ENCODE data around the gene TPSAB1.
"Not testable (repeated sequence)": the region's sequence is repeated elsewhere in the genome, so short reads cannot be mapped to it uniquely, and the experiment has no call there.

Gene TPSAB1

DNA sequence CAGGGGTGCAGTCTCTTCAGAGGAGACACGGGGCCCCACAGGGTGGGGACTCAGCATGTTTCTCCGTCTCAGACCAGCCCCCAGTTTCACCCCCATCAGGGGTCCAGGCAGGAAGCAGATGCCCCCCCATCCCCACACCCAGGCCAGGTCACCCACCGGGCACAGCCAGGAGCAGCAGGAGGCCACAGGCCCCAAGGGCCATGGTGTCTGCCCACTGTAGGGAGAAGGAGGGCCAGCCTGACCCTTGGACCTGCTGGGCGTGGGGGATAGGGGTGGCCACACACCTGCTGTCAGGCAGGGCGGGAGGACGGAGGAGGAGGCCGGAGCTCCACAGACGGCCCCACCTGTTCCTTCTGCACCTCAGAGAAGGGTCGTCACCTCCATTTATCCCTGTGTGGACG, 15.5 kb upstream of the TPSAB1 start, which contains the start of gene TPSG1:
TPSG1 (minus strand) TSS at position 218 of the 401 bp plus-strand sequence; CDS start at position 202, 16 bp downstream.
- DNase-seq: no peak

- DNase-seq: not testable (repeated sequence)
Observed at GRCh38 chr16:1225728-1226311, 14.7 kb upstream of the TPSAB1 start.

- not testable (repeated sequence) for DNase-seq
Observed at GRCh38 chr16:1226692-1227091, 13.8 kb upstream of the TPSAB1 start.

DNA sequence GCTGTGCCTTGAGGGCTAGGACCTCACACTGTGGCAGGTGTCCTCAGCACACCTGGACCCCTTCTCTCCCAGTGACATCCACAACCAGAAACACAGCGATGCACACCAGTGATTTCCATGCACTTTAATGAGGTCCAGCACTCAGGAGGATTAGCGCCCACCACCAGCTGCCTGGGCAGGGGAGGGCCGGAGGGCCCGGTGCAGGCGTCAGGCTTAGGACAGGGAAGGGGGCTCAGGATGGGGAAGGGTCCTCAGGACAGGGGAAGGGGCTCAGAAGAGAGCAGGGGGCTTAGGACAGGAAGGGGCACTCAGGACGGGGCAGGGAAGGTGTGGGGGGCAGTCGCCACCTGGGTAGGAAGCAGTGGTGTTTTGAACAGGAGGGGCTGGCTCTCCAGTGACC, 12.3 kb upstream of the TPSAB1 start:
- not testable (repeated sequence) for DNase-seq

- not testable (repeated sequence) for DNase-seq
Observed at GRCh38 chr16:1229476-1229875, 11.0 kb upstream of the TPSAB1 start.

DNA sequence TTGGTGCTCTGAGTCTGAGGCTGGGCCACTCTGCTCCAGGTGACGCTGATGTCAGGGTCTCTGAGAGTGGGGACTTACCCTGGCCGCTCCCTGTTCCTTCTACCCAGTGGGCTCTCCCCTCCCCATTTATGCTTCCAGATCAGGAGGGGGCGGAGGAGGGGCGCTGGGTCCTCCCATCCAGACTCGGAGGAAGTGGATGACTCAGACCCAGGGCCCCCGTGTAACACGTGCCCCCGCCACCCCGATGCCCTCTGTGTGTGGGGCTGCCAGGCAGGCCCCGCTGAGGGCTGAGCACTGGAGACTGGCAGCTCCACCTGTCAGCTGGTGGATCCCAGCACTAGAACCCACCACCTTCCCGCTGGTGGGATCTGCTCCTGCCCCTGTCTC, 10.4 kb upstream of the TPSAB1 start, which contains the start of gene TPSB2:
TPSB2 (minus strand) TSS at position 101 of the 387 bp plus-strand sequence. CDS start 233 bp downstream, outside the sequence.
- DNase-seq: not testable (repeated sequence)

- DNase-seq: not testable (repeated sequence)
Observed at GRCh38 chr16:1230471-1231212, 9.9 kb upstream of the TPSAB1 start.

- DNase-seq: not testable (repeated sequence)
Observed at GRCh38 chr16:1231301-1231700, 9.2 kb upstream of the TPSAB1 start.

DNA sequence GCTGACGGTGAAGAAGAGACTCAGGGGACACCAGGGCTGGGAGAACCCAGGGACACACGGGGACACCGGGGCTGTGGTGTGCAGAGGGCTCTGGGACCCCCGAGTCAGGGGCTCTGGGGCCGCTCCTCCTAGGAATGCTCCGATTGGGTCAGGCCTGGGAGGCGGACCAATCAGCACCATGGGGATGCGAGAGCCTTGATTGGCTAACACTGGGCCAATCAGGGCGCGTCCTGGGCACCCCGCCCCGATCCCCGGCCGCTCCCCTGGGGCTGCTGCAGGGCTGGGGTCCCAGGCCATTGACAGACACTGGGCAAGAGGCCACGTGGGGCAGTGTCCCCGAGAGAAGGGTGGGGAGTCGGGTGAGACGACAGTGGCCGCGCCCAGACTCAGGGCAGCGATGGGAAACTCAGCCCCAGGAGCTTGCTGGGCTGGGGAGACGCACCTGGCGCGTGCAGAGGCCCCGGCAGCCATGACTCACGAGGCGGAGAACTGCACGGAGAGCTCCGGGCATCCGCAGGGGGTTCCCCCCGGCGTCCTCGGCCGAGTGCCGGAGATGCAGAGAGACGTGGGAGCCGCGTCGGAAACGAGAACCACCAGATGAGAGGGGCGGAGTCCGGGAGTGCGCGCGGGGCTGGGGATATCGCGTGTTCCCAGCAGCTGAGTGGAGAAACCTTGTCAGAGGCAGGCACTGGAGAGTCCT, 8.3 kb upstream of the TPSAB1 start:
- not testable (repeated sequence) for DNase-seq

DNA sequence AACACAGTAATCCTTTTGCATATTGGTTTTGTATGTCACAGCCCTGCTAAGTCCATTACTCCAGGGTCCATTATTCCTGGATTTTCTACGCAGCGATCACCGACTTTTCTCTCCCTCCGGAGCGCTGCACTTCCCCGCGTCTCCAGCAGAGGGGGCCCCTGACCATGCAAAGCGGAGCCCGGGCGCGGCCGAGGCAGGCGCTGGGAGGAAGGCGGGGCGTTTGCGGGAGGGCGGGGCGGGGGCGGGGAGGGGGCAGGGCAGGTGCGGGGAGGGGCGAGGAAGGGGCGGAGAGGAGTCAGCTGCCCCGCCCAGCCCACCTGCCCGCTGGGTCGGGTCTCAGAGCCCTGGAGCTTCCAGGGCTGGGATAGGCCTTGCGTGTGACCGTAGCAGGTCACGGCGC, 3.8 kb upstream of the TPSAB1 start:
- DNase-seq: not testable (repeated sequence)

DNA sequence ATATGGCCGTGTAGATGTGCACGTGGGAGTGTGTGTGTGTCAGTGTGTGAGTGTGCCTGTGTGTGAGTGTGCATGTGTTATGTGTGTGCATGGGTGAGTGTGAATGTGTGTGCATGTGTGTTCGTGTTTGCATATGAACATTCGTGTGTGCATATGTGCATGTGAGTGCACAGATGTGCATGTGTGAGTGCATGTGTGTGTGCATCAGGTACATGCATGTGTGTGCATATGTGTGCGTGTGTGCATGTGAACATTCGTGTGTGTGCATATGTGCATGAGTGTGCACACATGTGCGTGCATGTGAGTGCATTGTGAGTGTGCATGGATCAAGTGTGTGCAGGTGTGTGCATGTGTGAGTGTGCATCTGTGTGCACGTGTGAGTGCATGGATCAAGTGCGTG, 2.5 kb upstream of the TPSAB1 start:
- DNase-seq: no peak

GRCh38 chr16:1238909-1239308, 1.6 kb upstream of the TPSAB1 start:
- DNase-seq: not testable (repeated sequence)

- not testable (repeated sequence) for DNase-seq
Observed at GRCh38 chr16:1239575-1239974, 930 bp upstream of the TPSAB1 start.

GRCh38 chr16:1241081-1241480, 576 bp downstream of the TPSAB1 start:
- DNase-seq: not testable (repeated sequence)

- not testable (repeated sequence) for DNase-seq
Observed at GRCh38 chr16:1243363-1243762, 2.9 kb downstream of the TPSAB1 start.

DNA sequence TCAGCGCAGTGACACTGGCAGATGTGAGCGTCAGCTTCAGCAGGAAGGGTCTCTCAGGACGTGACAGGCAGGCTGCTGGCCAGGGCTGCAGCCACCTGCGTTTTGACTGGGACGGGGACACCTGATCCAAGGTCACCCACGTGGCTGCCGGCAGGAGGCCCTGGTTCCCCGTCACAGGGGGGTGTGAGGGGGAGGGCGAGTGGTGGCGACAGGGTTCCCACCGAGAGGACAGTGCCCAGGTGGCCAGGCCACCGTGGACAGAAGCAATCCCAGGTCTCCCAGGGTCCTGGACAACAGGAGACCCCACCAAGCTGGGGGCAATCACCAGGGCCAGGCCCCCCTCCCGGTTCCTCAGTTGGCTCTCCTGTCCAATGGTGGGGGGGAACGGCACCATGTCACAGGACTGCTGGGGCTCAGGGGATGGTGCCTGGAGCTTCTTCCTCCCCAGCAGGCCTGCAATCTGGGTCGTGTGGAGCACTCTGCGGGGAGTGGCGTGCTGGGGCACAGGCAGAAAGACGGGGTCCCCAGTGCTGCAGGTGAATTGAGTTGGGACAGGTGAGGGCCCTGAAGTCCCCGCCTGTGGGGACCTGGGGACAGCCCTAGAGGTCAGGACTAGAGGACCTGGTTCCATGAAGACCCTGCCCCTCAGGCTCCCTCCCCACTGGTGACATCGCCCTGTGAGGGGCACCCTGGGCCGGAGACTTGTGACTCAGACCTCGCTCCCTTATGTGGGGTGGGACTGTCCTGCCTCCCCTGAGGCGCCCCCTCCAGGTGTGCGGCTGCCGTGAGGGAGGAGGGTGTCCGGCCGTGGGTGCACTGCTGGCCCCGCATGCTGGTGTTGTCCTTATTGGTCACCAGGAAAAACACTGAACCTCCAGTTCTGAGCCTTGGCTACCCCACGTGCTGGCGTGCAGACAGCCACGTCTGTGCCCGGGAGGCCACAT, 3.7 kb downstream of the TPSAB1 start:
- not testable (repeated sequence) for DNase-seq

DNA sequence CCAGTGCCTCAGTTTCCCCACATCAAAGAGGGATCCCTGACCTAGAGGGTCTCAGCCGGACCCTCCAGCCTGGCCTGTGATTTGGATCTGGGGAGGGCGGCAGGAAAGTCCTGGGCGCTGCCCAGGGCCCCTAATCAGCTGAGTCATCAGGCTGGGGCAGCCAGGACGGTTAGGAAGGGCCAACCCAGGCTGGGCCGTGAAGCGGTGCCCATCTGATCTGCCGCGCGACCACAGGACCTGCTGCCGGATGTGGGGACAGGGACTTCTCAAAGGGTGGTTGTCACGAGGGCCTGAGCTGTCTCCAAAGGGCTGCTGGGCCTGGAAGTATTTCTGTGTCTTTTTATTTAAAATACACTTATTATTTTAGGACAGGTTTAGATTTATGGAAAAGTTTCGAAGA, 4.4 kb downstream of the TPSAB1 start:
- DNase-seq: no peak

- DNase-seq: no peak
Observed at GRCh38 chr16:1245452-1246020, 5.0 kb downstream of the TPSAB1 start.

- not testable (repeated sequence) for DNase-seq
Observed at GRCh38 chr16:1247903-1248537, 7.5 kb downstream of the TPSAB1 start.

GRCh38 chr16:1249031-1249755, 8.7 kb downstream of the TPSAB1 start:
- DNase-seq: not testable (repeated sequence)

Measured in bone marrow (tissue), 2 donors.